OCI-LY1 (cell line): ENCODE results near the gene CSGALNACT2.

Experiments
- H2AFZ ChIP-seq: fragments of 200-600 bp; sonication (generic), shearing (Covaris generic); 2 replicates; pipeline ENCODE4 v1.6.0; 2014; ENCODE audit warnings: antibody characterized with exemption, mild to moderate bottlenecking, low read length
- H3F3A ChIP-seq: fragments of 200-600 bp; sonication (generic), shearing (Covaris generic); 2 replicates; pipeline ENCODE4 v1.6.0; 2014; ENCODE audit warnings: mild to moderate bottlenecking, antibody characterized with exemption, low read length, moderate library complexity; ENCODE audit not compliant: insufficient read depth
- H3K27ac ChIP-seq: fragments of 200-600 bp; sonication (generic); 2 replicates; pipeline ENCODE4 v1.5.1; 2014; ENCODE audit warnings: low read length, mixed run types, mild to moderate bottlenecking, low read depth; ENCODE audit not compliant: poor library complexity, severe bottlenecking
- H3K27me3 ChIP-seq: fragments of 200-600 bp; sonication (generic); 2 replicates; pipeline ENCODE4 v1.6.0; 2014; ENCODE audit warnings: antibody characterized with exemption, mild to moderate bottlenecking, low read length, moderate library complexity; ENCODE audit not compliant: insufficient read depth
- H3K36me3 ChIP-seq: fragments of 200-600 bp; sonication (generic); 2 replicates; pipeline ENCODE4 v1.6.1; 2014; ENCODE audit warnings: mild to moderate bottlenecking, antibody characterized with exemption, low read length, moderate library complexity, mixed read lengths; ENCODE audit not compliant: insufficient read depth
- H3K4me1 ChIP-seq: fragments of 200-600 bp; sonication (generic); 2 replicates; pipeline ENCODE4 v1.5.1; 2014; ENCODE audit warnings: mild to moderate bottlenecking, low read length, moderate library complexity; ENCODE audit not compliant: insufficient read depth, severe bottlenecking
- H3K4me2 ChIP-seq: fragments of 200-600 bp; sonication (generic), shearing (Covaris generic); 2 replicates; pipeline ENCODE4 v1.6.1; 2014; ENCODE audit warnings: low read length
- H3K4me3 ChIP-seq: fragments of 200-600 bp; sonication (generic); 2 replicates; pipeline ENCODE4 v1.5.1; 2014; ENCODE audit warnings: low read length, low read depth, mild to moderate bottlenecking, mixed read lengths; ENCODE audit not compliant: poor library complexity, severe bottlenecking
- H3K79me2 ChIP-seq: fragments of 200-600 bp; shearing (Covaris generic); 2 replicates; pipeline ENCODE4 v1.6.1; 2016; ENCODE audit warnings: mixed run types, low read length, mixed read lengths; ENCODE audit not compliant: insufficient read depth
- H3K9ac ChIP-seq: fragments of 200-600 bp; sonication (generic), shearing (Covaris generic); 2 replicates; pipeline ENCODE4 v1.6.1; 2014; ENCODE audit warnings: mild to moderate bottlenecking, low read length, mixed read lengths
- H3K9me2 ChIP-seq: fragments of 200-600 bp; sonication (generic), shearing (Covaris generic); 2 replicates; pipeline ENCODE4 v1.6.1; 2014; ENCODE audit warnings: low read depth, mild to moderate bottlenecking, low read length, mixed read lengths
- H3K9me3 ChIP-seq: fragments of 200-600 bp; shearing (Covaris generic); 2 replicates; pipeline ENCODE4 v1.6.1; 2014; ENCODE audit warnings: low read length, mixed read lengths
- H4K20me1 ChIP-seq: fragments of 200-600 bp; sonication (generic), shearing (Covaris generic); 2 replicates; pipeline ENCODE4 v1.6.0; 2016; ENCODE audit warnings: mild to moderate bottlenecking, low read length; ENCODE audit not compliant: insufficient read depth
- CTCF ChIP-seq: fragments of 200-600 bp; sonication (generic), shearing (Covaris generic); IDR thresholded peaks from 2 replicates; pipeline ENCODE4 v1.5.1; 2017; ENCODE audit warnings: mild to moderate bottlenecking, antibody characterized with exemption, low read length, moderate library complexity, mixed read lengths
- EZH2 ChIP-seq: fragments of 200-600 bp; sonication (generic), shearing (Covaris generic); IDR thresholded peaks from 2 replicates; pipeline ENCODE4 v1.8.0; 2017; ENCODE audit warnings: borderline replicate concordance, mixed run types, mild to moderate bottlenecking, antibody characterized with exemption, low read length, moderate library complexity, mixed read lengths

CSGALNACT2 gene

GRCh38 chr10:43131906-43132305 is 6.3 kb upstream of the CSGALNACT2 start:
- no peak overlapping the region for H3K4me2 ChIP-seq
- H4K20me1 ChIP-seq: no peaks in the 10 kb centered on the region
- no peak overlapping the region for H3K27ac ChIP-seq
- no peak overlapping the region for H3K9ac ChIP-seq
- no peaks in the 10 kb centered on the region for H3K9me2 ChIP-seq
- no peak overlapping the region for H3K4me3 ChIP-seq
- TF ChIP-seq CTCF: no peak
- no peak for TF ChIP-seq EZH2
- no peak overlapping the region for H2AFZ ChIP-seq
- H3K36me3 ChIP-seq: no peaks in the 10 kb centered on the region
- no peaks in the 10 kb centered on the region for H3K9me3 ChIP-seq
- peaks cover 5% of the 10 kb centered on the region for H3K27me3 ChIP-seq
- H3K79me2 ChIP-seq: no peaks in the 10 kb centered on the region
- no peaks in the 10 kb centered on the region for H3F3A ChIP-seq
- peaks cover 2% of the 10 kb centered on the region for H3K4me1 ChIP-seq

GRCh38 chr10:43132867-43133787 is 5.1 kb upstream of the CSGALNACT2 start:
- H3K4me3 ChIP-seq: no peak overlapping the region
- no peaks in the 10 kb centered on the region; the same call in 1 of the 2 replicates for H3K36me3 ChIP-seq
- H3K79me2 ChIP-seq: no peaks in the 10 kb centered on the region
- no peaks in the 10 kb centered on the region for H3K9me3 ChIP-seq
- no peaks in the 10 kb centered on the region for H3F3A ChIP-seq
- H3K9ac ChIP-seq: no peak overlapping the region
- H3K27ac ChIP-seq: no peak overlapping the region
- no peak overlapping the region for H2AFZ ChIP-seq
- H3K4me1 ChIP-seq: peaks cover 10% of the 10 kb centered on the region
- H4K20me1 ChIP-seq: no peaks in the 10 kb centered on the region
- H3K27me3 ChIP-seq: peaks cover 5% of the 10 kb centered on the region
- TF ChIP-seq CTCF: no peak
- TF ChIP-seq EZH2: no peak
- H3K9me2 ChIP-seq: no peaks in the 10 kb centered on the region
- no peak overlapping the region for H3K4me2 ChIP-seq

GRCh38 chr10:43134126-43134905 is 3.9 kb upstream of the CSGALNACT2 start:
- Histone ChIP-seq H3K9me3 (no peaks in the 10 kb centered on the region), H3K9ac (no peak overlapping the region), H3K4me3 (no peak overlapping the region), H3F3A (no peaks in the 10 kb centered on the region), H3K4me1 (peaks cover 17% of the 10 kb centered on the region), H3K4me2 (no peak overlapping the region), H3K9me2 (no peaks in the 10 kb centered on the region), H4K20me1 (no peaks in the 10 kb centered on the region), H3K79me2 (no peaks in the 10 kb centered on the region), H2AFZ (no peak overlapping the region), H3K36me3 (no peaks in the 10 kb centered on the region; the same call in 1 of the 2 replicates), H3K27ac (no peak overlapping the region), H3K27me3 (peaks cover 5% of the 10 kb centered on the region)
- no peak for TF ChIP-seq EZH2
- no peak for TF ChIP-seq CTCF
